Cortex of kidney (tissue), 1 donor: ENCODE measurements around the gene LRRC27.
"Not testable (repeated sequence)": the region's sequence is repeated elsewhere in the genome, so short reads cannot be mapped to it uniquely, and the experiment has no call there.

Experiments
- DNase-seq: peaks from one replicate; lab custom pipeline; 2025; lab: John Stamatoyannopoulos, UW

LRRC27 gene

GRCh38 chr10:132374612-132375011 lies 42.6 kb downstream of the LRRC27 start:
- DNase-seq: no peak

GRCh38 chr10:132375116-132375794 lies 43.3 kb downstream of the LRRC27 start:
- DNase-seq: no peak

- no peak for DNase-seq
These were observed 43.9 kb downstream of the LRRC27 start for GRCh38 chr10:132375795-132376297.

GRCh38 chr10:132376394-132376851 lies 44.4 kb downstream of the LRRC27 start:
- no peak for DNase-seq

GRCh38 chr10:132377326-132377725 lies 45.3 kb downstream of the LRRC27 start:
- no peak for DNase-seq

- not testable (repeated sequence) for DNase-seq
These were observed 47.0 kb downstream of the LRRC27 start for GRCh38 chr10:132379026-132379425.

- DNase-seq: not testable (repeated sequence)
These were observed 49.0 kb downstream of the LRRC27 start for GRCh38 chr10:132380986-132381385.

- DNase-seq: no peak
These were observed 49.7 kb downstream of the LRRC27 start for GRCh38 chr10:132381741-132382140.

- DNase-seq: no peak
These were observed 50.4 kb downstream of the LRRC27 start for GRCh38 chr10:132382231-132382922.

- DNase-seq: no peak
These were observed 51.1 kb downstream of the LRRC27 start for GRCh38 chr10:132383101-132383500.

- no peak for DNase-seq
These were observed 51.8 kb downstream of the LRRC27 start for GRCh38 chr10:132383751-132384196.

GRCh38 chr10:132384618-132385388 lies 52.8 kb downstream of the LRRC27 start:
- no peak for DNase-seq

GRCh38 chr10:132385389-132385667 lies 53.3 kb downstream of the LRRC27 start:
- DNase-seq: no peak

GRCh38 chr10:132385721-132386418 lies 53.9 kb downstream of the LRRC27 start:
- no peak for DNase-seq

- no peak for DNase-seq
These were observed 54.4 kb downstream of the LRRC27 start for GRCh38 chr10:132386419-132386831.

- not testable (repeated sequence) for DNase-seq
These were observed 54.9 kb downstream of the LRRC27 start for GRCh38 chr10:132386896-132387295.

- no peak for DNase-seq
These were observed 55.8 kb downstream of the LRRC27 start for GRCh38 chr10:132387764-132388210.

GRCh38 chr10:132388891-132389432 lies 57.0 kb downstream of the LRRC27 start:
- DNase-seq: no peak

GRCh38 chr10:132389433-132390169 lies 57.6 kb downstream of the LRRC27 start:
- DNase-seq: no peak

- no peak for DNase-seq
These were observed 58.4 kb downstream of the LRRC27 start for GRCh38 chr10:132390170-132390920.
